GM18907 (cell line): Measurements from ENCODE around the gene FBRS.

Experiments
- ATAC-seq: cut with Tn5 transposase; IDR thresholded peaks from one replicate; pipeline ENCODE4 v1.9.1; 2021; ENCODE audit warnings: mild to moderate bottlenecking, moderate library complexity; ENCODE audit not compliant: unreplicated experiment

Gene FBRS

DNA sequence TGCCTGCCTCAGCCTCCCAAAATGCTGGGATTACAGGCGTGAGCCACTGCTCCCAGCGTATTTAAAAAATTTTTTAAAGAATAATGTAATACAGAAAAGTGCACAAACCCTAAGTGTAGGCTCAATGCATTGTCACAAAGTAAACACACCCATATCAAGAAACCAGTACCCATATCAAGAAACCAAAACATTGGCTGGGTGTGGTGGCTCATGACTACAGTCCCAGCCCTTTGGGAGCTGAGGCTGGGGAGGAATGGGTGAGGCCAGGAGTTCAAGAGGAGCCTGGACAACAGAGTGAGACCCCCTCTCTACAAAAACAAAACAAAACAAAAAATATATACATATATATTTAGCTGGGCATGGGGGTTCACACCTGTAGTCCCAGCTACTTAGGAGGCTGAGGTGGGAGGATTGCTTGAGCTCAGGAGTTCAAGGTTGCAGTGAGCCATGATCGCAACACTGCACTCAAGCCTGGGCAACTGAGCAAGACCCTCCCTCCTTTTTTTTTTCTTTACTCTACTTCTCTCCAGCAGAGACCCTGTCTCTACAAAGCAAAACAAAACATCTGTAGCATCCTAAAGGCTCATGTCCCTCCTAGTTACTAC is 16.8 kb upstream of the FBRS start:
- no peak for ATAC-seq

GRCh38 chr16:30644334-30644830 is 13.8 kb upstream of the FBRS start:
- ATAC-seq, result no peak

- no peak for ATAC-seq
Observed at GRCh38 chr16:30645727-30646126, 12.5 kb upstream of the FBRS start.

- no peak for ATAC-seq
Observed at GRCh38 chr16:30647274-30647571, 11.0 kb upstream of the FBRS start.

- ATAC-seq, result peak; percentile 14
Observed at GRCh38 chr16:30649725-30650368, 8.4 kb upstream of the FBRS start.

GRCh38 chr16:30650369-30651123 is 7.7 kb upstream of the FBRS start, which contains the start of gene PRR14:
Gene PRR14, plus strand, starts transcription at chr16:30650960. Its CDS starts 686 bp downstream, at chr16:30651646.
- peak; percentile 76 for ATAC-seq

DNA sequence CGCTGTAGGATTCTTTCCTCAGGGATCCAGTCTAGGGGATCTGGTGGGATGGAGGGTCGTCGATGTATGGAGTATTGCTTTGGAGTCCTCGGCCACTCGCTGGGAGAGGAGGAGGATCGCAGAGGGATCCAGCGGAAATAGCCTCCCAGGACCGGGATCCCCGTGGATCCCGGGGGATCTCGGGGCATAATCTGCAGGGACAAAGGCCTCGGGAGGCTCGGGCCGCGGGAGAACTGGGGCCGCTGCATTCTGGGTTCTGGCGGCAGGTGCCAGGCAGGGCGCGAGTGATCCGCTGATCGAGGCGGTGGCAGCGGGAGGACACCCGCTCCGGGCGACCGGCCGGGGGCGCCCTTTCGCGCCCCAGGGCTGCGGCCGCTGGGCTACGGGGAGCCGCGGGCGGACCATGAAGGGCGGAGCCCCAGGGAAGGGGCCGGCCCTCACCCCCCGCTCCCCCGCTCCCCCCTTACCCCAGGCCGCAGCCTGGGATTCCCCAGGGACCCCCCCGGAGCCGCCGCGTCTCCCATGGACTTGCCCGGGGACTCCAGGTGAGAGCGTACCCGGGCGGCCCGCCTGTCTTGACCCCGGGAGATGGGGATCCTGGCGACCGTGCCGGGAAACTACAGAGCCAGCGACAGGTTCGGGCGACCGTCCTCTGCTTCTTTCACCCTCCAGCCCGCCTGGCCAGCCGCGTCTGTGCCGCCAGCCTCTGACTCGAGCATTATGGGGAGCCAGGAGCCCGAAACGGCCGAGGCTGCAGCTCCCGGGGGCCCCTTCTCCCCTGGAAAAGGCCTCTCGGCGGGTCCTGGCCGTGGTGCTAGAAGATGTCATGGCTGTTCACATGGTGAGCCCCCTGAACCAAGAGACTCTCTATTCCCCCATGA is 6.9 kb upstream of the FBRS start:
- ATAC-seq, result peak; percentile 32

DNA sequence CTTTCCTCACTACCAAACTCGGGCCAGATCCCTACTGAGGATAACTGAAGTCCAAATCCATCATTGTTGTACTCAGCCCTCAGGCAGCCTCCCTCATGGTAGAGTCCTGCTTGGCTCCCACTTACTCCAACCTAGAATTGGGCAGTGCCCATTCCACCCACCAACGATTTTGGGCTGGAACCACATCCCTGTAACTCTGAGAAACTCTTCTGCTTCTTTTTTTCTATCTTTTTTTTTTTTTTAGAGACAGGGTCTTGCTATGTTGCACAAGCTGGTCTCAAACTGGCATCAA is 6.3 kb upstream of the FBRS start:
- ATAC-seq, result no peak

DNA sequence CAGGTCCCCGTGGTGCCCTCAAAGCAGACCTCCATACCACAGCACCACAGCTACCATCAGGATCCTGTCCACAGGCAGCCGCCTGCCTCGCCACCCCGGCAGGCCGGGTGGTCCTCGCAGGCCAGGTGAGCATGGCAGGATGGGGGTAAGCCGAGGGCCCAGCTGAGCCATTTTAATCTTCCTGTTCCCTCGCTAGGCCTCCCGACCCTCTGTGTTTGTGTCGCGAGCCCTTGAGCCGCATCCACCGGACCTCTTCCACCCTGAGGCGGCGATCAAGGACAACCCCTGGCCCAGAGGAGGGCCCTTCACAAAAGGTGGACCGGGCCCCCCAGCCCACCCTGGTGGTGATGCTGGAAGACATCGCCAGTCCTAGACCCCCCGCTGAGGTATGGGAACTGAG is 5.5 kb upstream of the FBRS start:
- ATAC-seq, result no peak

DNA sequence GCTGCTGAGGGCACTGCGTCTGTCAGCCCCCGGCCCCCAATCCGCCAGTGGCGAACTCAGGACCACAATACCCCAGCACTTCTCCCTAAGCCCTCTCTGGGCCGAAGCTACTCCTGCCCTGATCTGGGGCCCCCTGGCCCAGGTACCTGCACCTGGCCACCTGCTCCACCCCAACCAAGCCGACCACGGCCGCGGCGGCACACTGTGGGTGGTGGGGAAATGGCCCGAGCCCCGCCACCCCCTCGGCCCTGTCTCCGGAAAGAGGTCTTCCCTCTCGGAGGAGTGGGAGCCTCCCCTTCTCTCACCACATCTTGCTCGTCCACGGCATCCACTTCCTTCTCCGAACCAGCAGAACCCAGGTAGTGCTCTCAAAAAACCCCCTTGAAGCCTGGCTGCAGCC is 3.4 kb upstream of the FBRS start:
- no peak for ATAC-seq

DNA sequence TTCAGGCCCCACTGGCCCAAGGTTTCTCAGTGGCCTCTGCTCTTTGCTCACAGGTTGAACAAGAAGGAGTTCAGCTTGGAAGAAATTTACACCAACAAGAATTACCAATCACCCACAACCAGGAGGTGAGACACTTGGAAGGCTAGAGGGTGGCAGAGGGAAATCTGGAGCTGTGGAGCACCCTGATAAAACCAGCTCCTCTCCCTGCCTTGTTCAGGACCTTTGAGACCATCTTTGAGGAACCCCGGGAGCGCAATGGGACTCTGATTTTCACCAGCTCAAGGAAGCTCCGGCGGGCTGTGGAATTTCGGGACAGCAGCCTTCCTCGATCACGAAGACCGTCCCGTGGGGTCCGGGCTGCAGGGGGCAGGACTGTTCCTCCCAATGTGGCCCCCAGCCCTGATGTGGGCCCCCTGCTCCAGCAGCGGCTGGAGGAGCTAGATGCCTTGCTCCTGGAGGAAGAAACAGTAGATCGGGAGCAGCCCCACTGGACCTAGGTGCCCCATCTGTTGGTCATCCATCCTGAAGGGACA is 2.4 kb upstream of the FBRS start:
- no peak for ATAC-seq

- no peak for ATAC-seq
Observed at GRCh38 chr16:30656388-30656787, 1.8 kb upstream of the FBRS start.

- ATAC-seq, result no peak
Observed at GRCh38 chr16:30656974-30657865, 1.0 kb upstream of the FBRS start.

DNA sequence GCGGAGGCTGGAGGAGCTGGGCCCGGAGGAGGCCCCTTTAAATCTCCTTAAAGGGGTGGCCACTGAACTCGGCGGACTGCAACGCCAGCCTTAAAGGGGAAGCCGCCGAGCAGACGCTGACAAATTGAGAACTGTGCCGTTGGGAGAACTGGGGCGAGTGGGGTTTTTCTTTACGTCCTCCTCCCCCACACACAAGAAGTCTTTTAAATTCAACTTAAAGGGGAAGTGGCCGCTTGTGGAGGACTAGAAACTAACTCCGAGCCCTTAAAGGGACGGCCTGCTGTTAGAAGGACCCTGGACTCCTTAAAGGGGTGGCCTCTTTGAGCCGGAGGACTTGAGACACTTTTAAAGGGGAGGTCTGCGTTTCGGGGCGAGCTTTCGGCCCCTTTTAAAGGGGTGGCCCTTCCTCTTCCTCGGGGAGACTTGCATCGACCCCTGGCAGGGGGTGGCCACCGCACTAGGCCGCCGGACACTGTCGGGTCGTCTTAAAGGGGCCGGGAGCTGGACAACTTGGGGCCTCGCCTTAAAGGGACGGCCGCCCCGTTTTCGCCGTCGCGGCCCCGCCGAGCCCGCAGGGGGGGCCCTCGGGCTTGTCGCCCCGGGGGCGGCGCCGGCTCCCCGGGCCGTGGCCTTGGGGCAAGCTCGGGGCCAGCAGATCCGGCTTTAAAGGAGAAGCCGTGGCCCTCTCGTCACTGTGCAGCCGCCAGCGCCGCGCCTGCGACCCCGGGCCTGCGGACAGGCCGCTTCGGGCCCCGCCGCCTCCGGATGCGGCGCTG is 688 bp downstream of the FBRS start:
- ATAC-seq, result peak; percentile 33

GRCh38 chr16:30659507-30660423 is 1.5 kb downstream of the FBRS start:
- ATAC-seq, result no peak

GRCh38 chr16:30660424-30661261 is 2.4 kb downstream of the FBRS start:
- ATAC-seq, result no peak

- ATAC-seq, result no peak
Observed at GRCh38 chr16:30662449-30662848, 4.2 kb downstream of the FBRS start.
